Endothelial cell of umbilical vein (primary cell): ENCODE measurements around the gene PANX1.

Experiments
- CTCF ChIP-seq, 2 donors: IDR thresholded peaks; 1 replicate in 1 of 2; 2 replicates in 1 of 2; pipeline ENCODE4 v1.5.1; 2011; ENCODE audit warnings: low read length in 2 of 2, mild to moderate bottlenecking in 2 of 2, moderate library complexity in 2 of 2, control low read depth in 1 of 2, inconsistent platforms in 1 of 2, low read depth in 1 of 2; ENCODE audit not compliant: insufficient read depth in 1 of 2; ENCODE audit errors: extremely low read depth in 1 of 2
- JUN ChIP-seq: IDR thresholded peaks from 2 replicates; pipeline ENCODE4 v1.6.1; 2011; ENCODE audit warnings: borderline replicate concordance, low read depth; ENCODE audit not compliant: insufficient read length, insufficient read depth

DNA sequence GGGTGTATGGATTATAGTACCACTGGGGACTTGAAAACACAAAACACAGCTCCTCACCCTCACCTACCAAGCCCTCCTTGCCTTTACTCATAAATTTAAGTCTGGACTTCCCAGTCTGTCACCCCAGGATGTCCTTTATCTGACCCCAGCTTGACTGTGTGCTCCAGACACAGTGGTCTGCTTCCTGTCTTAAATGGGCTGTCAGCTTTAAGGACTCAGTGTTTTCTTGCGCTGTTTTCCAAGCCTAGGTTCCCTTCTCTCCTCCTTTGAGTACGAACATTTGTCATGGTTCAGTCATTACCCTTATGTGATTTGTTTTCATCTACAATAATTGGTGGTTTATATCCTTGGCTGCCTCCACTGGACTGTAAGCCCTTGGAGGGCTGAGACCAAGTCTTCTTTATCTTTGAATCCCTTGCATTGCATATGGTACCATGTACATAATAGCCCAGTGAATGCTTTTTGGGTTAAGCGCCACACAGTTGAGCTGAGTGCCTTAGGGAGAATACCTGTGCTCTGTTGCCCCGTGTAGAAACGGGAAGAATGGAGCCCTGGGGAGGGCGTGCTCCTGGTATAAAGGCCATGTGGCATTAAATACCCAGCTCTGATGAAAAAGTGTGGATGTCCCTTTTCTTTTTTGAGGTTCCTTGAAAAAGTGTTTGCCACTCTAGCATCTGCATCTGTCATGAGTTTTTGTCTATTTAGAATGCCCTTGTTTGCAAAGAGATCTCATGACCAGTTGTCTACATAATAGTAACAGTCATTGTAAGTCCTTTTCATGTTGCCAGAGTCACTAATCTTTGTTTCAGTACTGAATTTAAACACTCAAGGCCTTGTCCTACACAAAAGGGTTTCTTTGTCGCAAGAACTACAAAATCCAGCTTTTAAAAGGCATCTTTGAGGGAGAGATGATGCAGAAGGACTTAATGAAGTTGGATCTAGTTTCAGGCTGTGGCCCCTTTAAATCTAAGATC is 14.0 kb downstream of the PANX1 start:
- TF ChIP-seq JUN (no peak), CTCF (IDR thresholded peaks at IDR 0.05; ENCODE audit: extremely low read depth in 1 of 2, insufficient read depth in 1 of 2, low read depth in 1 of 2, low read length in 2 of 2) (no peak)
